Ovary (tissue), 3 donors: ENCODE measurements around the gene ANO1.

Experiments
- CTCF ChIP-seq, 3 donors: fragments of 450-650 bp in 2 of 3; fragments of 200-600 bp in 1 of 3; IDR thresholded peaks; one replicate each; pipeline versions ENCODE4 v1.5.1 to v1.8.0; 2016 to 2022; ENCODE audit warnings: antibody characterized with exemption in 3 of 3, mild to moderate bottlenecking in 1 of 3
- EP300 ChIP-seq: sonication (generic); formaldehyde crosslinking; IDR thresholded peaks from one replicate; pipeline ENCODE4 v1.6.1; 2017; ENCODE audit warnings: antibody characterized with exemption
- POLR2A ChIP-seq: fragments of 450-650 bp; IDR thresholded peaks from one replicate; pipeline ENCODE4 v1.6.1; 2017; ENCODE audit warnings: antibody characterized with exemption, mild to moderate bottlenecking, moderate library complexity
- donor health status: DM: no; HTN: no; CAD: no.

- TF ChIP-seq CTCF (IDR thresholded peaks at IDR 0.05) (no peak), POLR2A (no peak), EP300 (no peak)
Measured at GRCh38 chr11:70034740-70035365, 43.3 kb upstream of the ANO1 start.
